HepG2 (cell line): ENCODE measurements around the gene POLR2H. TPM values are rescaled to one million over a fixed set of nuclear protein-coding genes. Genes with fewer than 3 reads are reported as not detected.
A peak's percentile ranks its signal among the peaks of the same experiment; 100 is the strongest.

Experiments used
- ARNTL ChIP-seq: sonication (generic); formaldehyde crosslinking; IDR thresholded peaks from 2 replicates; pipeline ENCODE4 v1.4.0; 2020; ENCODE audit warnings: mild to moderate bottlenecking, missing genetic modification reagents
- GLI4 ChIP-seq: sonication (generic); formaldehyde crosslinking; IDR thresholded peaks from 2 replicates; pipeline ENCODE4 v1.5.1; 2020; ENCODE audit warnings: missing genetic modification reagents, mild to moderate bottlenecking, moderate library complexity, borderline replicate concordance
- MEF2D ChIP-seq: sonication (generic); formaldehyde crosslinking; IDR thresholded peaks from 2 replicates; pipeline ENCODE4 v1.5.1; 2020; ENCODE audit warnings: mild to moderate bottlenecking, missing genetic modification reagents
- SRSF9 ChIP-seq: fragments of 200-400 bp; formaldehyde crosslinking; IDR thresholded peaks from 2 replicates; pipeline ENCODE4 v1.6.1; 2018; ENCODE audit warnings: borderline replicate concordance, mild to moderate bottlenecking, low read depth, low read length; ENCODE audit not compliant: insufficient read depth, poor library complexity, severe bottlenecking
- ZNF720 ChIP-seq: sonication (generic); formaldehyde crosslinking; IDR thresholded peaks from 2 replicates; pipeline ENCODE4 v1.4.0; 2020; ENCODE audit warnings: missing genetic modification reagents
- ZSCAN22 ChIP-seq: sonication (generic); formaldehyde crosslinking; IDR thresholded peaks from 2 replicates; pipeline ENCODE4 v1.4.0; 2020; ENCODE audit warnings: mild to moderate bottlenecking, missing genetic modification reagents
- polyA plus RNA-seq, 8 experiments: library from polyadenylated mRNA; depleted of rRNA in 3 of 8; stranded (reverse) in 7 of 8; unstranded in 1 of 8; fragments of >200 nt; fragmentation: Illumina TruSeq in 4 of 8; extraction: Trizol in 4 of 8; gene quantifications; 2 replicates each; pipeline versions ENCODE4 v1.2.1 to v1.2.3, GENCODE V29; 2011 to 2016; ENCODE audit warnings: low read depth in 4 of 8, missing spikeins in 1 of 8, mixed read lengths in 1 of 8; ENCODE audit not compliant: insufficient read depth in 1 of 8
- total RNA-seq, 5 experiments: library from RNA; depleted of rRNA; stranded (reverse); fragments of >200 nt; fragmentation: Illumina TruSeq; extraction: Trizol; gene quantifications; 2 replicates each; pipeline ENCODE4 v1.2.3, GENCODE V29; 2016; ENCODE audit warnings: low read depth in 1 of 5
- TF ChIP-seq, protein P1 (sequence below), 2 experiments: sonication (generic) in 1 of 2; formaldehyde crosslinking in 1 of 2; IDR thresholded peaks; 2 replicates each; pipeline versions ENCODE4 v1.6.1 to v1.9.0; 2014 to 2022; ENCODE audit warnings: antibody characterized with exemption in 1 of 2, borderline replicate concordance in 1 of 2, inconsistent platforms in 1 of 2, low read depth in 1 of 2, missing genetic modification reagents in 1 of 2
- TF ChIP-seq, protein P2 (sequence below): IDR thresholded peaks from 2 replicates; pipeline ENCODE4 v1.6.1; 2016; ENCODE audit warnings: missing genetic modification reagents, missing compliant biosample characterization
- TF ChIP-seq, protein P3 (sequence below): sonication (generic); formaldehyde crosslinking; IDR thresholded peaks from 2 replicates; pipeline ENCODE4 v1.4.0; 2020; ENCODE audit warnings: missing genetic modification reagents, borderline replicate concordance

The POLR2H gene
- total and polyA plus RNA-seq, 2 of the 13 experiments (the other 11 are each of a cell fraction or from before 2014, with no cell fraction given), result 118 to 194 TPM

DNA sequence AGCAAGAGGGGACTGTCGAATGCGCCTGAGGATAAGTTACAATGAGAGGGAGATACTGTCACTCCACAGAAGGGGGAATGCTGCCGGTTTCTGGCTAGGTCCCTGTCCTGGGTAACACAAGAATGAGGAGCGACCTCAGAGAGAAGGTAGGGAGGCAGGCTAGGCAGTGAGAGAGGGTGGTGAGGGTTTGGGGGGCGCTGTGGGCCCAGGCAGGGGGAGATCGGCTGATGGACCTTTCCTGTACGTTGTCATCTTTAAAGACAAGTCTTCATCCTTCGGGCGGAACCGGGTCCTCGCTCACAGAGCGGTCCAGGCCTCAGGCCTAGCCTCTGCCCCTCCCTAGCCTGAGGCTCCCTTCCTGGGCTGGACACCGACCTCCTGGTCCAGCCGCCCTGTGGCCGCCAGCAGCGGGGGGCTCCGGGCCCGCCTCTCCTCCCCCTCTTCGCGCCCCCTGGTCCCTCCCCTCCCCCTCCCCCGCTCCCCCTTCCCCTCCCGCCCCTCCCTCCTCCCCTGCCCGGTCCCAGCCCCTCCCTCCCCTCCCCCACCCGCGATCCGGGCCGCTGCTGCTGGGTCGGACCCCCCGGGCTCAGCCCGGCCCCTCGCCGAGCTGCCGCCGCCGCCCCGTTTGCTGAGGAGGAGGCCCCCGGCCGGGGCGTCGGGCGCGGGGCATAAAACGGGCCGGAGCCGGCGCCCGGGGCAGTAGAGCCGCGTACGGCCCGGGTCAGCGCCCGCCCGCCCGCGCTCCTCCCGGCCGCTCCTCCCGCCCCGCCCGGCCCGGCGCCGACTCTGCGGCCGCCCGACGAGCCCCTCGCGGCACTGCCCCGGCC, 18.1 kb downstream of the POLR2H start, which contains the start of gene CHRD (continued):
- TF ChIP-seq, protein P1, sequence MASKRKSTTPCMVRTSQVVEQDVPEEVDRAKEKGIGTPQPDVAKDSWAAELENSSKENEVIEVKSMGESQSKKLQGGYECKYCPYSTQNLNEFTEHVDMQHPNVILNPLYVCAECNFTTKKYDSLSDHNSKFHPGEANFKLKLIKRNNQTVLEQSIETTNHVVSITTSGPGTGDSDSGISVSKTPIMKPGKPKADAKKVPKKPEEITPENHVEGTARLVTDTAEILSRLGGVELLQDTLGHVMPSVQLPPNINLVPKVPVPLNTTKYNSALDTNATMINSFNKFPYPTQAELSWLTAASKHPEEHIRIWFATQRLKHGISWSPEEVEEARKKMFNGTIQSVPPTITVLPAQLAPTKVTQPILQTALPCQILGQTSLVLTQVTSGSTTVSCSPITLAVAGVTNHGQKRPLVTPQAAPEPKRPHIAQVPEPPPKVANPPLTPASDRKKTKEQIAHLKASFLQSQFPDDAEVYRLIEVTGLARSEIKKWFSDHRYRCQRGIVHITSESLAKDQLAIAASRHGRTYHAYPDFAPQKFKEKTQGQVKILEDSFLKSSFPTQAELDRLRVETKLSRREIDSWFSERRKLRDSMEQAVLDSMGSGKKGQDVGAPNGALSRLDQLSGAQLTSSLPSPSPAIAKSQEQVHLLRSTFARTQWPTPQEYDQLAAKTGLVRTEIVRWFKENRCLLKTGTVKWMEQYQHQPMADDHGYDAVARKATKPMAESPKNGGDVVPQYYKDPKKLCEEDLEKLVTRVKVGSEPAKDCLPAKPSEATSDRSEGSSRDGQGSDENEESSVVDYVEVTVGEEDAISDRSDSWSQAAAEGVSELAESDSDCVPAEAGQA (IDR thresholded peaks at IDR 0.05; ENCODE audit: low read depth), result no peak
- TF ChIP-seq, protein P1 (CRISPR knock-in tag; IDR thresholded peaks at IDR 0.05; ENCODE audit: borderline replicate concordance), result no peak
- TF ChIP-seq, protein P2, sequence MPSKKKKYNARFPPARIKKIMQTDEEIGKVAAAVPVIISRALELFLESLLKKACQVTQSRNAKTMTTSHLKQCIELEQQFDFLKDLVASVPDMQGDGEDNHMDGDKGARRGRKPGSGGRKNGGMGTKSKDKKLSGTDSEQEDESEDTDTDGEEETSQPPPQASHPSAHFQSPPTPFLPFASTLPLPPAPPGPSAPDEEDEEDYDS (CRISPR knock-in tag), result no peak
- TF ChIP-seq ZNF720, result no peak
- 0 out of 2 replicates have a peak, but pooled peaks have one; percentile 11 for TF ChIP-seq GLI4 (CRISPR knock-in tag)
- TF ChIP-seq MEF2D (CRISPR knock-in tag), result no peak
- no peak for TF ChIP-seq SRSF9
- TF ChIP-seq, protein P3, sequence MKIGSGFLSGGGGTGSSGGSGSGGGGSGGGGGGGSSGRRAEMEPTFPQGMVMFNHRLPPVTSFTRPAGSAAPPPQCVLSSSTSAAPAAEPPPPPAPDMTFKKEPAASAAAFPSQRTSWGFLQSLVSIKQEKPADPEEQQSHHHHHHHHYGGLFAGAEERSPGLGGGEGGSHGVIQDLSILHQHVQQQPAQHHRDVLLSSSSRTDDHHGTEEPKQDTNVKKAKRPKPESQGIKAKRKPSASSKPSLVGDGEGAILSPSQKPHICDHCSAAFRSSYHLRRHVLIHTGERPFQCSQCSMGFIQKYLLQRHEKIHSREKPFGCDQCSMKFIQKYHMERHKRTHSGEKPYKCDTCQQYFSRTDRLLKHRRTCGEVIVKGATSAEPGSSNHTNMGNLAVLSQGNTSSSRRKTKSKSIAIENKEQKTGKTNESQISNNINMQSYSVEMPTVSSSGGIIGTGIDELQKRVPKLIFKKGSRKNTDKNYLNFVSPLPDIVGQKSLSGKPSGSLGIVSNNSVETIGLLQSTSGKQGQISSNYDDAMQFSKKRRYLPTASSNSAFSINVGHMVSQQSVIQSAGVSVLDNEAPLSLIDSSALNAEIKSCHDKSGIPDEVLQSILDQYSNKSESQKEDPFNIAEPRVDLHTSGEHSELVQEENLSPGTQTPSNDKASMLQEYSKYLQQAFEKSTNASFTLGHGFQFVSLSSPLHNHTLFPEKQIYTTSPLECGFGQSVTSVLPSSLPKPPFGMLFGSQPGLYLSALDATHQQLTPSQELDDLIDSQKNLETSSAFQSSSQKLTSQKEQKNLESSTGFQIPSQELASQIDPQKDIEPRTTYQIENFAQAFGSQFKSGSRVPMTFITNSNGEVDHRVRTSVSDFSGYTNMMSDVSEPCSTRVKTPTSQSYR (CRISPR knock-in tag), result no peak; the same call in 1 of the 2 replicates
- no peak for TF ChIP-seq ARNTL (CRISPR knock-in tag)
- no peak for TF ChIP-seq ZSCAN22 (CRISPR knock-in tag)
